ENCODE data around the gene ZGPAT. TPM values are rescaled to one million over a fixed set of nuclear protein-coding genes. Genes with fewer than 3 reads are reported as not detected.
A peak's percentile ranks its signal among the peaks of the same experiment; 100 is the strongest.

The ZGPAT gene
- total and polyA plus RNA-seq, 2 of the 13 experiments (the other 11 are each of a cell fraction or from before 2014, with no cell fraction given) = 23.0 to 41.9 TPM

DNA sequence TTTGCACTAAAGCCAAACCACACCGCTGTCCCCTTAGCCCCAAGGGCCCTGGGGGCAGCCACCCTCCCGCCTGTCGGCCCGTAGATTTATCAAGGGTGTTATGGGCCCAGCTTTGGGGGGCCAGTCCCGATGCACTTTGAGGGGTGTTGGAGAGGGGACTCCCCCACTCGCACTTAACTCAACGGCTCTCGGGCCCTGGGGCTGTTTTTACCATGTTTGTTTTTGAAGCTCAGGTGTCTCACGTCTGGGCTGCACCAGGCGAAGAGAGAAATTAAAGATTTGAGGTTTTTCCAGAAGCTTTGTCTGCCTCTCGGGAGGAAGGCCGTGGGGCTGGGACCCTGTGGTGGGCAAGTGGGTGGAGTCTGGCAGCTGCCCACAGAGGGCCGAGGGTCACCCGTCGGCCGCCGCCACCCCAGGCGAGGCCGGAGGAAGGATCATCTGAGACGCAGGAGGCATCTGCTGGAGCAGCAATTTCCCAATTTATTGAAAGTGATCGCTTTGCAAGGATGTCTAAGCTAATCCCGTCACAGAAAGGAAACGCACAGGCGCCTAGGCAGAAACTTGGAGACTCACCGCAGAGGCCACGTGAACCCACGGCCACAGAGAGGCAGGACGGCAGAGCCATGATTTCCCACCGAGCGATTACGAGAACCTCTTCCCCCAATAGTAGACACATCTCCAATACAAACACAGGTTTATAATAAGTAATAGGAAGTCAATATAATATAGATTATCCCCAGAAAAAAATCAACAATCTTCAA lies 35.6 kb downstream of the ZGPAT start (continued):
- TF ChIP-seq, protein P1, sequence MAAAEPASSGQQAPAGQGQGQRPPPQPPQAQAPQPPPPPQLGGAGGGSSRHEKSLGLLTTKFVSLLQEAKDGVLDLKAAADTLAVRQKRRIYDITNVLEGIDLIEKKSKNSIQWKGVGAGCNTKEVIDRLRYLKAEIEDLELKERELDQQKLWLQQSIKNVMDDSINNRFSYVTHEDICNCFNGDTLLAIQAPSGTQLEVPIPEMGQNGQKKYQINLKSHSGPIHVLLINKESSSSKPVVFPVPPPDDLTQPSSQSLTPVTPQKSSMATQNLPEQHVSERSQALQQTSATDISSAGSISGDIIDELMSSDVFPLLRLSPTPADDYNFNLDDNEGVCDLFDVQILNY (CRISPR knock-in tag; conservative IDR thresholded peaks at IDR 0.05) = no peak
- TF ChIP-seq TAF15 (IDR thresholded peaks at IDR 0.05; ENCODE audit: low read depth, low read length, poor library complexity, severe bottlenecking) = peak; percentile 72
- no peak for TF ChIP-seq SNAI1 (CRISPR knock-in tag; IDR thresholded peaks at IDR 0.05; ENCODE audit: borderline replicate concordance)
- no peak for TF ChIP-seq ZNF136 (CRISPR knock-in tag; IDR thresholded peaks at IDR 0.05; ENCODE audit: low read depth)
- no peak for TF ChIP-seq SRY (CRISPR knock-in tag; IDR thresholded peaks at IDR 0.05)
- no peak for TF ChIP-seq ZNF766 (CRISPR knock-in tag; IDR thresholded peaks at IDR 0.05; ENCODE audit: borderline replicate concordance)
- no peak for TF ChIP-seq FOSL1 (CRISPR knock-in tag; IDR thresholded peaks at IDR 0.05; ENCODE audit: borderline replicate concordance)
- no peak for TF ChIP-seq SRSF4 (IDR thresholded peaks at IDR 0.05; ENCODE audit: low read depth, low read length, poor library complexity, severe bottlenecking)
- no peak for TF ChIP-seq ZKSCAN1 (IDR thresholded peaks at IDR 0.05; ENCODE audit: low read length)
- TF ChIP-seq ARHGAP35 (CRISPR knock-in tag; IDR thresholded peaks at IDR 0.05; ENCODE audit: borderline replicate concordance) = 0 out of 2 replicates have a peak, but pooled peaks have one; percentile 48
- TF ChIP-seq ZNF282 (IDR thresholded peaks at IDR 0.05; ENCODE audit: partially characterized antibody) = no peak
- no peak for TF ChIP-seq ZNF674 (CRISPR knock-in tag; IDR thresholded peaks at IDR 0.05; ENCODE audit: low read depth)
- TF ChIP-seq TCF12 (IDR thresholded peaks at IDR 0.05) = no peak
- TF ChIP-seq TCF12 (CRISPR knock-in tag; IDR thresholded peaks at IDR 0.05) = no peak
- TF ChIP-seq, protein P2, sequence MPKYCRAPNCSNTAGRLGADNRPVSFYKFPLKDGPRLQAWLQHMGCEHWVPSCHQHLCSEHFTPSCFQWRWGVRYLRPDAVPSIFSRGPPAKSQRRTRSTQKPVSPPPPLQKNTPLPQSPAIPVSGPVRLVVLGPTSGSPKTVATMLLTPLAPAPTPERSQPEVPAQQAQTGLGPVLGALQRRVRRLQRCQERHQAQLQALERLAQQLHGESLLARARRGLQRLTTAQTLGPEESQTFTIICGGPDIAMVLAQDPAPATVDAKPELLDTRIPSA (CRISPR knock-in tag; IDR thresholded peaks at IDR 0.05; ENCODE audit: borderline replicate concordance) = no peak
- no peak for TF ChIP-seq TBX2 (CRISPR knock-in tag; IDR thresholded peaks at IDR 0.05; ENCODE audit: borderline replicate concordance)
- no peak for TF ChIP-seq GRHL1 (CRISPR knock-in tag; conservative IDR thresholded peaks at IDR 0.05)
- TF ChIP-seq, protein P3, sequence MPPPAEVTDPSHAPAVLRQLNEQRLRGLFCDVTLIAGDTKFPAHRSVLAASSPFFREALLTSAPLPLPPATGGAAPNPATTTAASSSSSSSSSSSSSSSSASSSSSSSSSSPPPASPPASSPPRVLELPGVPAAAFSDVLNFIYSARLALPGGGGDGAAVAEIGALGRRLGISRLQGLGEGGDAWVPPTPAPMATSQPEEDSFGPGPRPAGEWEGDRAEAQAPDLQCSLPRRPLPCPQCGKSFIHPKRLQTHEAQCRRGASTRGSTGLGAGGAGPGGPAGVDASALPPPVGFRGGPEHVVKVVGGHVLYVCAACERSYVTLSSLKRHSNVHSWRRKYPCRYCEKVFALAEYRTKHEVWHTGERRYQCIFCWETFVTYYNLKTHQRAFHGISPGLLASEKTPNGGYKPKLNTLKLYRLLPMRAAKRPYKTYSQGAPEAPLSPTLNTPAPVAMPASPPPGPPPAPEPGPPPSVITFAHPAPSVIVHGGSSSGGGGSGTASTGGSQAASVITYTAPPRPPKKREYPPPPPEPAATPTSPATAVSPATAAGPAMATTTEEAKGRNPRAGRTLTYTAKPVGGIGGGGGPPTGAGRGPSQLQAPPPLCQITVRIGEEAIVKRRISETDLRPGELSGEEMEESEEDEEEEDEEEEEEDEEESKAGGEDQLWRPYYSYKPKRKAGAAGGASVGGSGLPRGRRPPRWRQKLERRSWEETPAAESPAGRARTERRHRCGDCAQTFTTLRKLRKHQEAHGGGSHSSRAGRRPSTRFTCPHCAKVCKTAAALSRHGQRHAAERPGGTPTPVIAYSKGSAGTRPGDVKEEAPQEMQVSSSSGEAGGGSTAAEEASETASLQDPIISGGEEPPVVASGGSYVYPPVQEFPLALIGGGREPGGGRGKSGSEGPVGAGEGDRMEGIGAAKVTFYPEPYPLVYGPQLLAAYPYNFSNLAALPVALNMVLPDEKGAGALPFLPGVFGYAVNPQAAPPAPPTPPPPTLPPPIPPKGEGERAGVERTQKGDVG (CRISPR knock-in tag; IDR thresholded peaks at IDR 0.05; ENCODE audit: borderline replicate concordance) = peak; percentile 23; the same call in 1 of the 2 replicates
- no peak for TF ChIP-seq ZNF7 (CRISPR knock-in tag; IDR thresholded peaks at IDR 0.05)
- TF ChIP-seq ZNF207 (IDR thresholded peaks at IDR 0.05; ENCODE audit: borderline replicate concordance) = no peak
